ENCODE results near the gene FYN. TPM values are rescaled to one million over a fixed set of nuclear protein-coding genes. Genes with fewer than 3 reads are reported as not detected.

Gene FYN
- polyA plus RNA-seq, 2 of the 4 experiments (the other 2 are of a cell fraction): 3.5 to 3.7 TPM

GRCh38 chr6:111758608-111759329, 114.5 kb downstream of the FYN start:
- 78% methylated on average over 11 of the region's 11 CpGs for WGBS (ENCODE audit: missing lambda C conversion rate)
- ChIA-PET CTCF (no interaction called here), POLR2A (no interaction called here)
- no peak for DNase-seq (ENCODE audit: low read depth in 1 of 2, low spot score in 1 of 2)
- no peak for FAIRE-seq
- H3K9me3 ChIP-seq: no peaks in the 10 kb centered on the region
- TF ChIP-seq CHD4 (IDR thresholded peaks at IDR 0.05; ENCODE audit: borderline replicate concordance) (no peak), ZFP36 (IDR thresholded peaks at IDR 0.05; ENCODE audit: borderline replicate concordance, partially characterized antibody) (no peak), BHLHE40 (IDR thresholded peaks at IDR 0.05; ENCODE audit: low read depth, low read length) (no peak), MYC (IDR thresholded peaks at IDR 0.05; ENCODE audit: borderline replicate concordance, low read length) (no peak), MAZ (IDR thresholded peaks at IDR 0.05; ENCODE audit: borderline replicate concordance, low read depth, low read length) (no peak), RARB (CRISPR knock-in tag; IDR thresholded peaks at IDR 0.05) (no peak), FOSL2 (IDR thresholded peaks at IDR 0.05) (no peak), FOSL2 (CRISPR knock-in tag; IDR thresholded peaks at IDR 0.05) (no peak), POLR2AphosphoS2 (conservative IDR thresholded peaks at IDR 0.05; ENCODE audit: low read length) (no peak)
- no peak overlapping the region for H3K4me2 ChIP-seq
- no peak for ATAC-seq
- H3K27ac ChIP-seq: no peak overlapping the region
- H3K4me1 ChIP-seq: no peaks in the 10 kb centered on the region
- no peak overlapping the region for H3K4me3 ChIP-seq

- FAIRE-seq (no peak), DNase-seq (ENCODE audit: low read depth in 1 of 2, low spot score in 1 of 2) (no peak), ATAC-seq (no peak)
- Histone ChIP-seq H3K9me3 (no peaks in the 10 kb centered on the region), H3K27ac (no peak overlapping the region), H3K4me1 (no peaks in the 10 kb centered on the region), H3K4me2 (no peak overlapping the region), H3K4me3 (no peak overlapping the region)
- POLR2A ChIA-PET: no interaction called here
- 76% methylated on average over 1 of the region's 1 CpG for WGBS (ENCODE audit: missing lambda C conversion rate)
- TF ChIP-seq HES2 (IDR thresholded peaks at IDR 0.05): no peak
- no peak for TF ChIP-seq RFX5 (IDR thresholded peaks at IDR 0.05)
- TF ChIP-seq SREBF2 (IDR thresholded peaks at IDR 0.05): no peak
- no peak for TF ChIP-seq CBX8 (IDR thresholded peaks at IDR 0.05)
- no peak for TF ChIP-seq BCL3 (IDR thresholded peaks at IDR 0.05)
- TF ChIP-seq E2F6 (IDR thresholded peaks at IDR 0.05; ENCODE audit: borderline replicate concordance, low read depth): no peak
- no peak for TF ChIP-seq KDM1A (IDR thresholded peaks at IDR 0.05; ENCODE audit: low read depth)
- TF ChIP-seq POLR2AphosphoS2 (conservative IDR thresholded peaks at IDR 0.05; ENCODE audit: low read length): no peak
- no peak for TF ChIP-seq EP300 (IDR thresholded peaks at IDR 0.05)
- no peak for TF ChIP-seq PHF8 (IDR thresholded peaks at IDR 0.05; ENCODE audit: borderline replicate concordance, low read depth)
- TF ChIP-seq CEBPB (IDR thresholded peaks at IDR 0.05): no peak
- TF ChIP-seq MAZ (IDR thresholded peaks at IDR 0.05; ENCODE audit: borderline replicate concordance, low read depth, low read length): no peak
- CTCF ChIA-PET: no interaction called here
Measured at GRCh38 chr6:111757342-111757741, 115.9 kb downstream of the FYN start.

DNA sequence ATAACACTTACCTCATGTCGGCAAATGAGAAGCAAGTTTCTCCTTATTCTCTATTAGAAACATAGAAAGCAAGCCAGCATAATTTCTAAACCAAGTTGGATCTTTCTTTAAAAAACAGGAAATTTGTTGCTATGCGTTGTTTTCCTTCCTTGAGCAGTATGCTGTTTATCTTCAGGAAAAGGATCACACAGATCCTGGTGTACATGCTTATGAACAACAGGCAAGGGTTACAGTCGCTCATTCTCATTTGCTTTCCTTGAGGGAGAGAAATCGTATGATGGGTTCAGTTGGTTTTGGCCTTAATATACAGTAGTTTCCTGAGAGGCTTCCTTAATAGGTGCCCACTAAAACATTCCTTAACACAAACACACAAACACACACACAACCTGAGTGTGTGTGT, 118.8 kb downstream of the FYN start:
- H3K4me1 ChIP-seq: no peaks in the 10 kb centered on the region
- no peak for ATAC-seq
- ChIA-PET CTCF (no interaction called here), POLR2A (no interaction called here)
- H3K27ac ChIP-seq: no peak overlapping the region
- no peak for FAIRE-seq
- DNase-seq (ENCODE audit: low read depth in 1 of 2, low spot score in 1 of 2): no peak
- H3K9me3 ChIP-seq: no peaks in the 10 kb centered on the region
- TF ChIP-seq NPAS2 (CRISPR knock-in tag; IDR thresholded peaks at IDR 0.05; ENCODE audit: borderline replicate concordance): no peak
- TF ChIP-seq PHF8 (IDR thresholded peaks at IDR 0.05; ENCODE audit: borderline replicate concordance, low read depth): no peak
- no peak for TF ChIP-seq SMC3 (IDR thresholded peaks at IDR 0.05)
- TF ChIP-seq EHF (CRISPR knock-in tag; IDR thresholded peaks at IDR 0.05): no peak
- TF ChIP-seq HDAC2 (IDR thresholded peaks at IDR 0.05): no peak
- no peak for TF ChIP-seq CBX8 (IDR thresholded peaks at IDR 0.05)
- no peak for TF ChIP-seq REST (IDR thresholded peaks at IDR 0.05)
- TF ChIP-seq MAFK (IDR thresholded peaks at IDR 0.05; ENCODE audit: partially characterized antibody): no peak
- no peak for TF ChIP-seq CEBPB (IDR thresholded peaks at IDR 0.05)
- no peak for TF ChIP-seq FOSB (CRISPR knock-in tag; IDR thresholded peaks at IDR 0.05)
- TF ChIP-seq TFCP2L1 (CRISPR knock-in tag; IDR thresholded peaks at IDR 0.05): no peak
- TF ChIP-seq ZSCAN20 (CRISPR knock-in tag; IDR thresholded peaks at IDR 0.05): no peak
- WGBS (ENCODE audit: missing lambda C conversion rate): 86% methylated on average over 4 of the region's 4 CpGs
- no peak overlapping the region for H3K4me3 ChIP-seq
- no peak overlapping the region for H3K4me2 ChIP-seq
